Measurements from ENCODE around the gene CRYBG1.
A peak's percentile ranks its signal among the peaks of the same experiment; 100 is the strongest.

GRCh38 chr6:106608080-106608668 is 247.7 kb downstream of the CRYBG1 start:
- TF ChIP-seq CTCF (IDR thresholded peaks at IDR 0.05), result peak; percentile 21 to 90 (median 83)
- no peak for TF ChIP-seq POLR2A (IDR thresholded peaks at IDR 0.05)

All from body of pancreas (tissue), 4 donors.